GM13977 (cell line): ENCODE data around the gene PI4K2B.
"Not testable (repeated sequence)": the region's sequence is repeated elsewhere in the genome, so short reads cannot be mapped to it uniquely, and the experiment has no call there.

Experiments
- DNase-seq: peaks from one replicate; pipeline ENCODE4 v3.0.0; 2012; ENCODE audit warnings: low spot score
- in situ Hi-C: fragments of 300-500 bp; cut with MboI; formaldehyde crosslinking; loops from one replicate; pipeline ENCODE4 v1.12.0; 2022; ENCODE audit warnings: low sequenced_read_pairs, low pct_unique_long_range_greater_than_20kb, mixed read lengths, inconsistent platforms; ENCODE audit not compliant: unreplicated experiment
- TF ChIP-seq, protein P1 (sequence below): IDR thresholded peaks from 2 replicates; pipeline ENCODE4 v1.5.1; 2012; ENCODE audit warnings: mild to moderate bottlenecking, control low read depth; ENCODE audit not compliant: insufficient read depth; ENCODE audit errors: extremely low read depth, missing control alignments

PI4K2B gene

GRCh38 chr4:25211721-25212120 lies 22.1 kb upstream of the PI4K2B start:
- DNase-seq, result no peak
- in situ Hi-C loops, result no loop called here
- TF ChIP-seq, protein P1, sequence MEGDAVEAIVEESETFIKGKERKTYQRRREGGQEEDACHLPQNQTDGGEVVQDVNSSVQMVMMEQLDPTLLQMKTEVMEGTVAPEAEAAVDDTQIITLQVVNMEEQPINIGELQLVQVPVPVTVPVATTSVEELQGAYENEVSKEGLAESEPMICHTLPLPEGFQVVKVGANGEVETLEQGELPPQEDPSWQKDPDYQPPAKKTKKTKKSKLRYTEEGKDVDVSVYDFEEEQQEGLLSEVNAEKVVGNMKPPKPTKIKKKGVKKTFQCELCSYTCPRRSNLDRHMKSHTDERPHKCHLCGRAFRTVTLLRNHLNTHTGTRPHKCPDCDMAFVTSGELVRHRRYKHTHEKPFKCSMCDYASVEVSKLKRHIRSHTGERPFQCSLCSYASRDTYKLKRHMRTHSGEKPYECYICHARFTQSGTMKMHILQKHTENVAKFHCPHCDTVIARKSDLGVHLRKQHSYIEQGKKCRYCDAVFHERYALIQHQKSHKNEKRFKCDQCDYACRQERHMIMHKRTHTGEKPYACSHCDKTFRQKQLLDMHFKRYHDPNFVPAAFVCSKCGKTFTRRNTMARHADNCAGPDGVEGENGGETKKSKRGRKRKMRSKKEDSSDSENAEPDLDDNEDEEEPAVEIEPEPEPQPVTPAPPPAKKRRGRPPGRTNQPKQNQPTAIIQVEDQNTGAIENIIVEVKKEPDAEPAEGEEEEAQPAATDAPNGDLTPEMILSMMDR, result no peak

- TF ChIP-seq, protein P1, result no peak
- DNase-seq, result no peak
- in situ Hi-C loops, result no loop called here
Measured at GRCh38 chr4:25212822-25213221, 21.0 kb upstream of the PI4K2B start.

GRCh38 chr4:25213347-25213979 lies 20.4 kb upstream of the PI4K2B start:
- no peak for DNase-seq
- TF ChIP-seq, protein P1, result no peak
- in situ Hi-C loops, result no loop called here

DNA sequence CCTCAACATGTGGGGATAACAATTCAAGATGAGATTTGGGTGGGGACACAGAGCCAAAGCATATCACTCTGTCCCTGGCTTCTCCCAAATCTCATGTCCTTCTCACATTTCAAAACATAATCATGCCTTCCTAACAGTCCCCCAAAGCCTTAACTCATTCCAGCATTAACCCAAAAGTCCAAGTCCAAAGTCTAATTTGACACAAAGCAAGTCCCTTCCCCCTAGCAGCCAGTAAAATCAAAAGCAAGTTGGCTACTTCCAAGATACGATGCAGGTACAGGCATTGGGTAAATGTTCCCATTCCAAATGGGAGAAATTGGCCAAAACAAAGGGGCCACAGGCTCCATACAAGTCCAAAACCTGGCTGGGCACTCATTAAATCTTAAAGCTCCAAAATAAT lies 19.1 kb upstream of the PI4K2B start:
- in situ Hi-C loops, DNase-seq: not testable (repeated sequence)

DNA sequence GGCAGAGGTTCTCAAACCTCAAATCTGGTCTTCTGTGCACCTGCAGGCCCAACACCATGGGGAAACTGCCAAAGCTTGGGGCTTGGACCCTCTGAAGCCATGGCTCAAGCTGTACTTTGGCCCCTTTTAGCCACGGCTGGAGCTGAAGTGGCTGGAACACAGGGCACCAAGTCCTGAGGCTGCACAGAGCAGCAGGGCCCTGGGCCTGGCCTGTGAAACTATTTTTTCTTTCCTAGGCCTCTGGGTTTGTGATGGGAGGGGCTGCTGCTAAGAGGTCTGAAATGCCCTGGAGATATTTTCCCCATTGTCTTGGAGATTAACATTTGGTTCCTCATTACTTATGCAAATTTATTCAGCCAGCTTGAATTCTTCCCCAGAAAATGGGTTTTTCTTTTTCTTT lies 18.3 kb upstream of the PI4K2B start:
- TF ChIP-seq, protein P1, result no peak
- in situ Hi-C loops, result no loop called here
- no peak for DNase-seq

DNA sequence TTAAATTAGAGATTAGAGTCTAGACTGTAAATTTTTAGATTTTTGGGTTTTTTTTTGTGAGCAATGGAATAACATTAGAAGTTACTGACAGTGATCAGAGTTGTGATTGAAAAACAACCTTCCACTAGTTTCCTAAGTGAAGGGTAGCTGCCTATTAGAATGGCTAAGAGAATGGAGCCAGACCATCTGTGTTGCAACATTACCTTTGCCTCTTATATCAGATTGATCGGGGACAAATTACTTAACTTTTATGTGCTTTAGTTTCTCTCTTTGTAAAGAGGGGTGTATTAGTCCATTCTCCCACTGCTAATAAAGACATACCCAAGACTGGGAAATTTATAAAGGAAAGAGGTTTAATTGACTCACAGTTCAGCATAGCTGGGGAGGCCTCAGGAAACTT lies 12.5 kb upstream of the PI4K2B start:
- DNase-seq, result no peak
- in situ Hi-C loops, result no loop called here
- TF ChIP-seq, protein P1, result no peak

GRCh38 chr4:25223802-25224375 lies 9.9 kb upstream of the PI4K2B start:
- in situ Hi-C loops, result no loop called here
- no peak for DNase-seq
- TF ChIP-seq, protein P1, result no peak
